ENCODE data around the gene DKC1.

The DKC1 gene

GRCh38 chrX:154762537-154763296 is at the start of gene DKC1:
DKC1 (plus strand) TSS chrX:154762864; CDS start chrX:154762966, 102 bp downstream.
- DNase-seq: peak; percentile 93

GRCh38 chrX:154714925-154715324 is 47.7 kb upstream of the DKC1 start:
- peak; percentile 41 for DNase-seq

GRCh38 chrX:154715825-154716224 is 46.8 kb upstream of the DKC1 start:
- DNase-seq: no peak

- DNase-seq: peak; percentile 87
Measured at GRCh38 chrX:154717824-154718223, 44.8 kb upstream of the DKC1 start.

GRCh38 chrX:154718616-154719015 is 44.0 kb upstream of the DKC1 start:
- DNase-seq: no peak

- DNase-seq: peak; percentile 78
Measured at GRCh38 chrX:154719132-154719675, 43.5 kb upstream of the DKC1 start.

GRCh38 chrX:154720067-154720466 is 42.6 kb upstream of the DKC1 start:
- no peak for DNase-seq

GRCh38 chrX:154721155-154721554 is 41.5 kb upstream of the DKC1 start:
- DNase-seq: no peak

GRCh38 chrX:154724993-154725756 is 37.5 kb upstream of the DKC1 start:
- DNase-seq: no peak

- peak; percentile 49 for DNase-seq
Measured at GRCh38 chrX:154727418-154727817, 35.2 kb upstream of the DKC1 start.

- peak; percentile 79 for DNase-seq
Measured at GRCh38 chrX:154727871-154728270, 34.8 kb upstream of the DKC1 start.

GRCh38 chrX:154728431-154729190 is 34.1 kb upstream of the DKC1 start:
- no peak for DNase-seq

- DNase-seq: peak; percentile 7
Measured at GRCh38 chrX:154729439-154729838, 33.2 kb upstream of the DKC1 start.

GRCh38 chrX:154730253-154730891 is 32.3 kb upstream of the DKC1 start:
- DNase-seq: peak; percentile 81

- no peak for DNase-seq
Measured at GRCh38 chrX:154731184-154731583, 31.5 kb upstream of the DKC1 start.

GRCh38 chrX:154731881-154732280 is 30.8 kb upstream of the DKC1 start:
- peak; percentile 24 for DNase-seq

GRCh38 chrX:154732421-154733065 is 30.1 kb upstream of the DKC1 start:
- DNase-seq: peak; percentile 62

GRCh38 chrX:154733066-154733425 is 29.6 kb upstream of the DKC1 start:
- DNase-seq: no peak

- DNase-seq: peak; percentile 26
Measured at GRCh38 chrX:154734061-154734781, 28.4 kb upstream of the DKC1 start.

GRCh38 chrX:154735695-154736393 is 26.8 kb upstream of the DKC1 start:
- peak; percentile 93 for DNase-seq

- DNase-seq: no peak
Measured at GRCh38 chrX:154737136-154737535, 25.5 kb upstream of the DKC1 start.

Data from fibroblast of skin of right biceps (primary cell).